ENCODE results near the gene TSPAN32. TPM values are rescaled to one million over a fixed set of nuclear protein-coding genes. Genes with fewer than 3 reads are reported as not detected.
A peak's percentile ranks its signal among the peaks of the same experiment; 100 is the strongest.

The TSPAN32 gene
- total RNA-seq, 1 donor from 2014 or later = not detected

GRCh38 chr11:2258501-2259465 is 43.0 kb upstream of the TSPAN32 start:
- Mint-ChIP-seq H3K36me3 (ENCODE audit: low read depth) (no peaks in the 10 kb centered on the region), H3K9me3 (ENCODE audit: low read depth) (peaks cover 9% of the 10 kb centered on the region), H3K27me3 (ENCODE audit: low read depth) (peaks cover 24% of the 10 kb centered on the region), H3K4me3 (ENCODE audit: unreplicated experiment) (no peak overlapping the region), H3K27ac (ENCODE audit: unreplicated experiment) (no peak overlapping the region), H3K4me1 (ENCODE audit: low read depth) (no peaks in the 10 kb centered on the region)
- no peak for DNase-seq (ENCODE audit: low spot score)
- no peak for TF ChIP-seq CTCF (IDR thresholded peaks at IDR 0.05)

- H3K9me3 Mint-ChIP-seq (ENCODE audit: low read depth) = peaks cover 7% of the 10 kb centered on the region
- no peaks in the 10 kb centered on the region for H3K4me1 Mint-ChIP-seq (ENCODE audit: low read depth)
- H3K27ac Mint-ChIP-seq (ENCODE audit: unreplicated experiment) = no peak overlapping the region
- TF ChIP-seq CTCF (IDR thresholded peaks at IDR 0.05) = no peak
- DNase-seq (ENCODE audit: low spot score) = peak; percentile 90
- H3K4me3 Mint-ChIP-seq (ENCODE audit: unreplicated experiment) = no peak overlapping the region
- no peaks in the 10 kb centered on the region for H3K36me3 Mint-ChIP-seq (ENCODE audit: low read depth)
- peaks cover 26% of the 10 kb centered on the region for H3K27me3 Mint-ChIP-seq (ENCODE audit: low read depth)
Measured at GRCh38 chr11:2259466-2259830, 42.4 kb upstream of the TSPAN32 start.

- Mint-ChIP-seq H3K4me1 (ENCODE audit: low read depth) (no peaks in the 10 kb centered on the region), H3K27ac (ENCODE audit: unreplicated experiment) (no peak overlapping the region), H3K27me3 (ENCODE audit: low read depth) (peaks cover 24% of the 10 kb centered on the region), H3K4me3 (ENCODE audit: unreplicated experiment) (no peak overlapping the region), H3K9me3 (ENCODE audit: low read depth) (peaks cover 4% of the 10 kb centered on the region), H3K36me3 (ENCODE audit: low read depth) (no peaks in the 10 kb centered on the region)
- no peak for DNase-seq (ENCODE audit: low spot score)
- no peak for TF ChIP-seq CTCF (IDR thresholded peaks at IDR 0.05)
Measured at GRCh38 chr11:2259897-2260451, 41.8 kb upstream of the TSPAN32 start.

- Mint-ChIP-seq H3K9me3 (ENCODE audit: low read depth) (no peaks in the 10 kb centered on the region), H3K36me3 (ENCODE audit: low read depth) (no peaks in the 10 kb centered on the region), H3K27me3 (ENCODE audit: low read depth) (peaks cover 25% of the 10 kb centered on the region), H3K27ac (ENCODE audit: unreplicated experiment) (no peak overlapping the region), H3K4me1 (ENCODE audit: low read depth) (no peaks in the 10 kb centered on the region), H3K4me3 (ENCODE audit: unreplicated experiment) (no peak overlapping the region)
- no peak for TF ChIP-seq CTCF (IDR thresholded peaks at IDR 0.05)
- peak; percentile 86 for DNase-seq (ENCODE audit: low spot score)
Measured at GRCh38 chr11:2260491-2261364, 41.1 kb upstream of the TSPAN32 start.
